Sigmoid colon (tissue), 4 donors: ENCODE measurements around the gene SULT1A2.
"Not testable (repeated sequence)": the region's sequence is repeated elsewhere in the genome, so short reads cannot be mapped to it uniquely, and the experiment has no call there.

ENCODE experiments used
- POLR2AphosphoS5 ChIP-seq, 4 donors: sonication (generic); formaldehyde crosslinking; IDR thresholded peaks; one replicate each; pipeline ENCODE4 v1.6.1; 2017; ENCODE audit warnings: antibody characterized with exemption in 4 of 4
- TF ChIP-seq, protein P1 (sequence below), 4 experiments: fragments of 450-650 bp in 3 of 4; fragments of 200-600 bp in 1 of 4; IDR thresholded peaks; one replicate each; pipeline ENCODE4 v1.5.1; 2016 to 2019; ENCODE audit warnings: antibody characterized with exemption in 4 of 4, mild to moderate bottlenecking in 3 of 4, moderate library complexity in 2 of 4

GRCh38 chr16:28639959-28640358 is 43.1 kb upstream of the SULT1A2 start:
- TF ChIP-seq, protein P1, sequence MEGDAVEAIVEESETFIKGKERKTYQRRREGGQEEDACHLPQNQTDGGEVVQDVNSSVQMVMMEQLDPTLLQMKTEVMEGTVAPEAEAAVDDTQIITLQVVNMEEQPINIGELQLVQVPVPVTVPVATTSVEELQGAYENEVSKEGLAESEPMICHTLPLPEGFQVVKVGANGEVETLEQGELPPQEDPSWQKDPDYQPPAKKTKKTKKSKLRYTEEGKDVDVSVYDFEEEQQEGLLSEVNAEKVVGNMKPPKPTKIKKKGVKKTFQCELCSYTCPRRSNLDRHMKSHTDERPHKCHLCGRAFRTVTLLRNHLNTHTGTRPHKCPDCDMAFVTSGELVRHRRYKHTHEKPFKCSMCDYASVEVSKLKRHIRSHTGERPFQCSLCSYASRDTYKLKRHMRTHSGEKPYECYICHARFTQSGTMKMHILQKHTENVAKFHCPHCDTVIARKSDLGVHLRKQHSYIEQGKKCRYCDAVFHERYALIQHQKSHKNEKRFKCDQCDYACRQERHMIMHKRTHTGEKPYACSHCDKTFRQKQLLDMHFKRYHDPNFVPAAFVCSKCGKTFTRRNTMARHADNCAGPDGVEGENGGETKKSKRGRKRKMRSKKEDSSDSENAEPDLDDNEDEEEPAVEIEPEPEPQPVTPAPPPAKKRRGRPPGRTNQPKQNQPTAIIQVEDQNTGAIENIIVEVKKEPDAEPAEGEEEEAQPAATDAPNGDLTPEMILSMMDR (IDR thresholded peaks at IDR 0.05), result not testable (repeated sequence)
- TF ChIP-seq POLR2AphosphoS5 (IDR thresholded peaks at IDR 0.05), result not testable (repeated sequence)
